Ovary (tissue), 9 donors: ENCODE results near the gene ABHD12. TPM values are rescaled to one million over a fixed set of nuclear protein-coding genes. Genes with fewer than 3 reads are reported as not detected.

Experiments used
- DNase-seq, 5 donors: peaks; one replicate each; pipeline ENCODE4 v3.0.0-alpha.2; 2019 to 2020
- H3K27ac ChIP-seq, 2 donors: fragments of 200-600 bp; one replicate each; pipeline versions ENCODE4 v1.5.1 to v1.8.0; 2019 to 2022
- H3K27me3 ChIP-seq: fragments of 200-600 bp; one replicate; pipeline ENCODE4 v1.8.0; 2022
- H3K36me3 ChIP-seq: fragments of 200-600 bp; sonication (generic); one replicate; pipeline ENCODE4 v1.5.1; 2019
- H3K4me1 ChIP-seq: one replicate; pipeline ENCODE4 v1.8.1; 2013; ENCODE audit warnings: mild to moderate bottlenecking, moderate library complexity; ENCODE audit not compliant: insufficient read depth
- H3K4me3 ChIP-seq: fragments of 200-600 bp; sonication (generic); one replicate; pipeline ENCODE4 v1.5.1; 2017
- H3K9me3 ChIP-seq, 2 donors: fragments of 200-600 bp in 1 of 2; sonication (generic) in 1 of 2; one replicate each; pipeline versions ENCODE4 v1.5.1 to v1.8.1; 2013 to 2019; ENCODE audit warnings: mild to moderate bottlenecking in 1 of 2, moderate library complexity in 1 of 2
- EP300 ChIP-seq: sonication (generic); formaldehyde crosslinking; IDR thresholded peaks from one replicate; pipeline ENCODE4 v1.6.1; 2017; ENCODE audit warnings: antibody characterized with exemption
- POLR2A ChIP-seq: fragments of 450-650 bp; IDR thresholded peaks from one replicate; pipeline ENCODE4 v1.6.1; 2017; ENCODE audit warnings: antibody characterized with exemption, mild to moderate bottlenecking, moderate library complexity
- WGBS, 3 donors: extraction: QIAGEN DNeasy Blood & Tissue Kit in 1 of 3; methylation state at CpG; one replicate each; pipeline versions ENCODE4 v1.1.5 to v1.1.7; 2013 to 2017; 5-methylcytosine and 5-hydroxymethylcytosine counted together
- intact Hi-C, 4 donors: fragments of 100-400 bp; cut with DNase I; formaldehyde crosslinking; loops; one replicate each; pipeline versions ENCODE4 v1.11.0 to v1.15.1; 2022 to 2023
- polyA plus RNA-seq, 2 donors: library from polyadenylated mRNA; stranded (reverse); fragments of 200-250 nt in 1 of 2; fragments of 350-450 nt in 1 of 2; fragmentation: Illumina TruSeq in 1 of 2; extraction: RNeasy Lipid Tissue Mini Kit (QIAGEN cat#74804) in 1 of 2; gene quantifications; one replicate each; pipeline ENCODE4 v1.2.3, GENCODE V29; 2013 to 2014
- total RNA-seq, 7 donors: library from RNA; depleted of rRNA in 2 of 7; stranded (reverse); fragments of >200 nt in 2 of 7; fragmentation: NEBNext Ultra II Directional in 3 of 7; extraction: Animal tissue kit (Norgen Biotek cat#: 25700) in 3 of 7; gene quantifications; one replicate each; pipeline versions ENCODE4 v1.1.0 to v1.2.4, GENCODE V29; 2016 to 2023
- TF ChIP-seq, protein P1 (sequence below), 3 donors: fragments of 450-650 bp in 2 of 3; fragments of 200-600 bp in 1 of 3; IDR thresholded peaks; one replicate each; pipeline versions ENCODE4 v1.5.1 to v1.8.0; 2016 to 2022; ENCODE audit warnings: antibody characterized with exemption in 3 of 3, mild to moderate bottlenecking in 1 of 3
- donor health status: DM: no; HTN: no; CAD: no; lungs with moderate emphysema.
- donor health status: DM: no; HTN: no; CAD: no.
- donor health status: Bipolar disorder and iron deficiency.
- donor health status: DM: yes; HTN: yes; CAD: no.
- donor health status: DM: no; HTN: no; CAD: no.
- donor health status: DM: yes; HTN: yes; CAD: no.

ABHD12 gene
- total and polyA plus RNA-seq, 9 donors: 15.0 to 87.6 (median 37.6) TPM

DNA sequence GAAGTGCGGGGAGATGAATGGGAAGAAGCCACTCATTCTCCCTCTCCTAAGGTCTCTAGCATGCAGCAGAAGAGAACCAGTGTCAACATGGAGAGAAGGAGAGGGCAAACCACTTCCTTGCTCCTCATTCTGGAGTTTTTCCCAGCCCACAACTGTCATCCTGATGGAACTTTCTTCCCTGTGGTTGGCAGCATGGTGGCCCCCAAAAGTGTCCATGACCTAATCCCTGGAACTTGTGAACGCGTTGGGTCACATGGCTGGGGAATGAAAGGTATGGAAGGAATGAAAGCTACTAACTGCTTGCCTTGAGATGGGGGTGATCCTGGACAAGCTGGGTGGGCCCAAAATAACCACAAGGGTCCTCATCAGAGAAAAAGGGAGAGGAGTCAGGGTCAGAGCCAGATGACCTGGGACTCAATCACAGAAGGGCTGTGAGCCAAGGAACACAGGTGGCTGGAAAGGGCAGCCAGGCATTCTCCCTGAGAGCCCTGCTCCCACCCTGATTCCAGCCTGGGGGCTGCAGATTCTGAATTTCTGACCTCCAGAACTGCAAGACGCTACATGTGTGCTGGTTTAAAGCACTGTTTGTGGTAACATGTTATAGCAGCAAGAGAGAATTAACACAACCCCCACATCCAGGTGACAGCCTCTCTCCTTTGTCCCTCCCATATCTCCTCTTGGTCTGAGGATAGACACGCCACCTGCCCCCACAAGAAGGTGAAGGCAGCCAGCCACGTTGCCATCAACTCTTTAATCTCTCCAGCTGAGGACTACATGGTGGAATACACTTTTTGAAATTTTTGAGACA, 79.5 kb downstream of the ABHD12 start:
- Histone ChIP-seq H3K36me3 (no peaks in the 10 kb centered on the region), H3K27me3 (no peaks in the 10 kb centered on the region), H3K4me1 (peaks cover 18% of the 10 kb centered on the region), H3K9me3 (no peaks in the 10 kb centered on the region), H3K4me3 (peak overlapping the region; percentile 15), H3K27ac (peak overlapping the region in 1 of 2 donors; percentile 56)
- intact Hi-C loops: loop anchor here in 1 of 4 donors (5.0 kb wide), 1 partner anchor 81 kb away; the partner anchor contains the start of gene ABHD12
- DNase-seq: peak in 2 of 5 donors; percentile 17 to 33
- whole genome bisulfite sequencing, 3 donors: 39 to 49% (median 39%) methylated on average over 6 of the region's 6 CpGs
- TF ChIP-seq, protein P1, sequence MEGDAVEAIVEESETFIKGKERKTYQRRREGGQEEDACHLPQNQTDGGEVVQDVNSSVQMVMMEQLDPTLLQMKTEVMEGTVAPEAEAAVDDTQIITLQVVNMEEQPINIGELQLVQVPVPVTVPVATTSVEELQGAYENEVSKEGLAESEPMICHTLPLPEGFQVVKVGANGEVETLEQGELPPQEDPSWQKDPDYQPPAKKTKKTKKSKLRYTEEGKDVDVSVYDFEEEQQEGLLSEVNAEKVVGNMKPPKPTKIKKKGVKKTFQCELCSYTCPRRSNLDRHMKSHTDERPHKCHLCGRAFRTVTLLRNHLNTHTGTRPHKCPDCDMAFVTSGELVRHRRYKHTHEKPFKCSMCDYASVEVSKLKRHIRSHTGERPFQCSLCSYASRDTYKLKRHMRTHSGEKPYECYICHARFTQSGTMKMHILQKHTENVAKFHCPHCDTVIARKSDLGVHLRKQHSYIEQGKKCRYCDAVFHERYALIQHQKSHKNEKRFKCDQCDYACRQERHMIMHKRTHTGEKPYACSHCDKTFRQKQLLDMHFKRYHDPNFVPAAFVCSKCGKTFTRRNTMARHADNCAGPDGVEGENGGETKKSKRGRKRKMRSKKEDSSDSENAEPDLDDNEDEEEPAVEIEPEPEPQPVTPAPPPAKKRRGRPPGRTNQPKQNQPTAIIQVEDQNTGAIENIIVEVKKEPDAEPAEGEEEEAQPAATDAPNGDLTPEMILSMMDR (IDR thresholded peaks at IDR 0.05): no peak
- TF ChIP-seq POLR2A (no peak), EP300 (no peak)

DNA sequence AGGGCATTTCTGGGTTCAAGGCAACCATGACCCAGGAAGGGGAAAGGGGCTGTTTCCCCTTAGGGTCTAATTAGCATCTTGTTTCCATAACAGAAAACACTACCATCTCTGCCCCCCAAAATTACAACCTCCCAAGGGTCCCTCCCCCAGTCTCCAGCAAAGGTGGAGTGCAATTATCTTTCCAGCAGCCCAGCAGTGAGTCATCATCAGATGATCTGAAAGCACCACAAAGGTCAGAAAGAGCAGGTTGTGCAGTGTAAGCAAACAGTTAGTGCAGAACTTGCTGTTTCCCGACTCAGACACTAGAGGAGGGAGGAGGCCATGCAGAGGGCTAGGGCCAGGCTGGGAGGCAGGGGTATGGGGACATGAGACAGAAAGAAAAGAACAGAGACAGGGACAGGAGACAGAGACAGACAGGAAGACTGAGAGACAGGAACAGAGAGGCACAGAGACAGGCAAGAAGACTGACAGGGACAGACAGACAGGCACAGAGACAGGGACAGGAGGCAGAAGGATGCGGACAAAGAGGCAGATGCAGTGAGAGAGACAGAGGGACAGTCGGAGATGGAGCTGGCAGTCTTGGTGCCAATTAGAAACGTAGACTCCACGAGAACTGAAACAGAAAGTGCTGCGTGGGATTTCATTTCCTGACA, 80.2 kb downstream of the ABHD12 start:
- DNase-seq: peak in 4 of 5 donors; percentile 39 to 61 (median 52)
- WGBS, 3 donors: 14 to 20% (median 15%) methylated on average over 6 of the region's 6 CpGs
- no peaks in the 10 kb centered on the region for H3K27me3 ChIP-seq
- peak overlapping the region; percentile 15 for H3K4me3 ChIP-seq
- H3K4me1 ChIP-seq: peaks cover 18% of the 10 kb centered on the region
- no peak for TF ChIP-seq EP300
- TF ChIP-seq, protein P1 (IDR thresholded peaks at IDR 0.05): peak in 2 of 3 donors; percentile 33 to 51
- H3K9me3 ChIP-seq: no peaks in the 10 kb centered on the region
- peak overlapping the region; percentile 45 to 56 for H3K27ac ChIP-seq
- no peaks in the 10 kb centered on the region for H3K36me3 ChIP-seq
- intact Hi-C loops: loop anchor here in 1 of 4 donors (5.0 kb wide), 1 partner anchor 82 kb away; the partner anchor contains the start of gene ABHD12

DNA sequence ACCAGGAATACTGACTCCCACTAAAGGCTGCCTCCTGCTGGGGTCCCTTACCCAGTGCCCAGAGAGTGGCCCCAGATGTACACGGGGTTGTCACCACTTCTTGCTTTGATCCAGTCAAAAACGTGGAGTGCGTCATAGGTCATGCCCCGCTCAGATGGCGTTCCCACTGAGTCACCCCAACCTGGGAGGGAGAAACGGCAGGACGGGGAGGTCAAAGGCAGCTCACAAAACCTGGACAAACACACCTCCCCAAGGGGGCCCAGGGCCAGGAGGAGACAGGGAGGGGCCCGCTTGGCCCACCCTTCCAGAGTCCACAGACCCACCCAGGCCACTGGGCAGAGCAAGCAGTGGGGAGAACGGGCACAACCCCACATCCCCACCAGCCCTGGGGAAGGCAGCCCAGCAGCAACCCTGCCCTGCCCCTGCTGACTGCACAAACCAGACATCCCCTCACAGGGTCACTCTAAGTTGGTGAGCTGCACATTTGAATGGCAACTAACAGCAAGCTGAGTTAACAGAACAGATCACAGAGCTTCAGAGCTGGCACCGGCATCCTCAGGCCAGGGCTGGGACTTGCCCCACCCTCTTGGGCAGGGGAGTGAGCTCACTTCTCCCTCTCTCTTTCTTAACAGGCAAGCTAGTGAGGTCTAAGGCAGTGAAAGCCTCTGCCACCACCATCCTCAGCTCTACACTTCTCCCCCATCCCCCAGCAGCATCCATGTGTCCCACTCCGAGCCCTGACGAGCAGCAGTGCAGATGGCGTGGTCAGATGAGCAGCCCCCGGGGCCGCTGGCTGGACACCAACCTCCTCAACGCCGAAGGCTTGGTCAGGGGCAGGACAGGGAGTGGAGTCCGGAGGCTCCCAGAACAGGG, 81.0 kb downstream of the ABHD12 start:
- WGBS, 3 donors: 53 to 60% (median 56%) methylated on average over 17 to 18 of the region's 18 CpGs
- no peak for TF ChIP-seq EP300
- TF ChIP-seq, protein P1 (IDR thresholded peaks at IDR 0.05): no peak
- no peak for TF ChIP-seq POLR2A
- no peaks in the 10 kb centered on the region for H3K9me3 ChIP-seq
- DNase-seq: peak in 4 of 5 donors; percentile 35 to 74 (median 50)
- H3K36me3 ChIP-seq: no peaks in the 10 kb centered on the region
- H3K4me1 ChIP-seq: peaks cover 18% of the 10 kb centered on the region
- no peaks in the 10 kb centered on the region for H3K27me3 ChIP-seq
- no peak overlapping the region for H3K4me3 ChIP-seq
- intact Hi-C loops: loop anchor here in 2 of 4 donors (5.0 to 10.0 kb wide), 2 partner anchors 65 to 83 kb away; partner anchors contain the start of genes ABHD12 (in 1 of the 2) and PYGB (in 1 of the 2)
- peak overlapping the region; percentile 45 to 56 for H3K27ac ChIP-seq
